Gastrocnemius medialis (tissue), 4 donors: ENCODE results near the gene HLA-F. TPM values are rescaled to one million over a fixed set of nuclear protein-coding genes. Genes with fewer than 3 reads are reported as not detected.

Experiments used
- ATAC-seq, 2 donors: fragments of 150-250 bp; one replicate each; pipeline ENCODE4 v1.9.1; 2016
- DNase-seq, 2 donors: peaks; one replicate each; pipeline ENCODE4 v3.0.0-alpha.2; 2019
- H3K27ac ChIP-seq, 4 donors: fragments of 200-600 bp; sonication (generic); 1 replicate in 1 of 4; 2 replicates in 3 of 4; pipeline ENCODE4 v1.5.1; 2016 to 2018; ENCODE audit warnings: mild to moderate bottlenecking in 2 of 4, moderate library complexity in 1 of 4
- H3K27me3 ChIP-seq, 3 donors: fragments of 200-600 bp; sonication (generic) in 2 of 3; 1 replicate in 1 of 3; 2 replicates in 2 of 3; pipeline versions ENCODE4 v1.5.1 to v1.6.0; 2016 to 2019; ENCODE audit warnings: mild to moderate bottlenecking in 1 of 3, moderate library complexity in 1 of 3
- H3K36me3 ChIP-seq, 2 donors: fragments of 200-600 bp; sonication (generic) in 1 of 2; one replicate each; pipeline ENCODE4 v1.5.1; 2017 to 2018
- H3K4me1 ChIP-seq, 2 donors: fragments of 200-600 bp; sonication (generic) in 1 of 2; one replicate each; pipeline ENCODE4 v1.5.1; 2016 to 2017; ENCODE audit warnings: mild to moderate bottlenecking in 2 of 2
- H3K4me3 ChIP-seq, 4 donors: fragments of 200-600 bp; sonication (generic) in 3 of 4; 1 replicate in 1 of 4; 2 replicates in 3 of 4; pipeline ENCODE4 v1.5.1; 2016 to 2019; ENCODE audit warnings: mild to moderate bottlenecking in 2 of 4
- H3K9me3 ChIP-seq, 3 donors: fragments of 200-600 bp; sonication (generic) in 2 of 3; 1 replicate in 1 of 3; 2 replicates in 2 of 3; pipeline ENCODE4 v1.5.1; 2016 to 2019
- POLR2A ChIP-seq, 2 donors: fragments of 450-650 bp; IDR thresholded peaks; one replicate each; pipeline ENCODE4 v1.6.1; 2017; ENCODE audit warnings: antibody characterized with exemption in 2 of 2, mild to moderate bottlenecking in 2 of 2, moderate library complexity in 2 of 2
- in situ Hi-C, 4 donors: fragments of 200-750 bp; cut with MboI; loops; one replicate each; pipeline versions ENCODE4 v1.15.0 to v1.8.0; 2017; ENCODE audit warnings: low sequenced_read_pairs in 4 of 4
- intact Hi-C: fragments of 100-400 bp; cut with DNase I; formaldehyde crosslinking; loops from one replicate; pipeline ENCODE4 v1.15.1; 2023; ENCODE audit warnings: low total_unique reads
- total RNA-seq, 4 donors: library from RNA; depleted of rRNA; stranded (reverse); fragments of >200 nt; gene quantifications; one replicate each; pipeline versions ENCODE4 v1.1.0 to v1.2.3, GENCODE V29; 2016
- TF ChIP-seq, protein P1 (sequence below), 5 experiments: fragments of 450-650 bp in 3 of 5; fragments of 200-600 bp in 2 of 5; sonication (generic) in 2 of 5; IDR thresholded peaks in 4 of 5; conservative IDR thresholded peaks in 1 of 5; 1 replicate in 4 of 5; 2 replicates in 1 of 5; pipeline ENCODE4 v1.5.1; 2016 to 2019; ENCODE audit warnings: antibody characterized with exemption in 5 of 5, mild to moderate bottlenecking in 3 of 5, moderate library complexity in 3 of 5

HLA-F gene
- 10 to 100 TPM in 3 of 4 donors, 1 to 10 TPM in 1; 9.6 to 22.1 (median 13.0) TPM for total RNA-seq

DNA sequence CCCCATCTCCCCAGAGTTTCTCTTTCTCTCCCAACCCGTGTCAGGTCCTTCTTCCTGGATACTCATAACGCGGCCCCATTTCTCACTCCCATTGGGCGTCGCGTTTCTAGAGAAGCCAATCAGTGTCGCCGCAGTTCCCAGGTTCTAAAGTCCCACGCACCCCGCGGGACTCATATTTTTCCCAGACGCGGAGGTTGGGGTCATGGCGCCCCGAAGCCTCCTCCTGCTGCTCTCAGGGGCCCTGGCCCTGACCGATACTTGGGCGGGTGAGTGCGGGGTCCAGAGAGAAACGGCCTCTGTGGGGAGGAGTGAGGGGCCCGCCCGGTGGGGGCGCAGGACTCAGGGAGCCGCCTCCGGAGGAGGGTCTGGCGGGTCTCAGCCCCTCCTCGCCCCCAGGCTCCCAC, at the start of gene HLA-F:
Gene HLA-F, plus strand, starts transcription at position 173 of the 404 bp plus-strand sequence. Its CDS starts 30 bp downstream, at position 203.
- Histone ChIP-seq H3K27me3 (peaks cover 0 to 16% (median 9%) of the 10 kb centered on the region in 3 donors), H3K4me3 (peak within 1 kb of the TSS; percentile 69 to 79 (median 72)), H3K36me3 (no peaks in the 10 kb centered on the region), H3K9me3 (no peaks in the 10 kb centered on the region), H3K27ac (peak within 1 kb of the TSS; percentile 79 to 90 (median 85)), H3K4me1 (no peaks in the 10 kb centered on the region)
- DNase-seq = peak; percentile 79 to 80
- TF ChIP-seq, protein P1, sequence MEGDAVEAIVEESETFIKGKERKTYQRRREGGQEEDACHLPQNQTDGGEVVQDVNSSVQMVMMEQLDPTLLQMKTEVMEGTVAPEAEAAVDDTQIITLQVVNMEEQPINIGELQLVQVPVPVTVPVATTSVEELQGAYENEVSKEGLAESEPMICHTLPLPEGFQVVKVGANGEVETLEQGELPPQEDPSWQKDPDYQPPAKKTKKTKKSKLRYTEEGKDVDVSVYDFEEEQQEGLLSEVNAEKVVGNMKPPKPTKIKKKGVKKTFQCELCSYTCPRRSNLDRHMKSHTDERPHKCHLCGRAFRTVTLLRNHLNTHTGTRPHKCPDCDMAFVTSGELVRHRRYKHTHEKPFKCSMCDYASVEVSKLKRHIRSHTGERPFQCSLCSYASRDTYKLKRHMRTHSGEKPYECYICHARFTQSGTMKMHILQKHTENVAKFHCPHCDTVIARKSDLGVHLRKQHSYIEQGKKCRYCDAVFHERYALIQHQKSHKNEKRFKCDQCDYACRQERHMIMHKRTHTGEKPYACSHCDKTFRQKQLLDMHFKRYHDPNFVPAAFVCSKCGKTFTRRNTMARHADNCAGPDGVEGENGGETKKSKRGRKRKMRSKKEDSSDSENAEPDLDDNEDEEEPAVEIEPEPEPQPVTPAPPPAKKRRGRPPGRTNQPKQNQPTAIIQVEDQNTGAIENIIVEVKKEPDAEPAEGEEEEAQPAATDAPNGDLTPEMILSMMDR (IDR thresholded peaks at IDR 0.05 in 4 of 5, conservative IDR thresholded peaks at IDR 0.05 in 1 of 5) = no peak
- TF ChIP-seq POLR2A (IDR thresholded peaks at IDR 0.05) = peak; percentile 60 to 73
- in situ Hi-C loops = no loop called here
- peak; percentile 100 for ATAC-seq
- intact Hi-C loops = no loop called here

DNA sequence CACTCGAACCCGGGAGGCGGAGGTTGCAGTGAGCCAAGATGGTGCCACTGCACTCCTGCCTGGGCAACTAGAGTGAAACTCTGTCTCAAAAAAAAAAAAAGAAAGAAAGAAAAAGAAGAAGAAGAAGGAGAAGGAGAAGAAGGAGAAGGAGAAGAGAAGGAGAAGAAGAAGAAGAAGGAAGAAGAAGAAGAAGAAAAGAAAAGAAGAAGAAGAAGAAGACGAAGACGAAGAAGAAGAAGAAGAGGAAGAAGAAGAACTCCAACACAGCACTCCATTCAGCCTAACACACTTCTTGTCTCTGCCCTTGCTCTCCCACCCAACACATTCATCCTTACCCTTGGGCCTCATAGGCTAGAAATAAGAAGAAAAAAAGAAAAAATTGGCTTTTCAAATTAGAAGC, 49.2 kb upstream of the HLA-F start:
- intact Hi-C loops = no loop called here
- DNase-seq = no peak
- no peak overlapping the region for H3K27ac ChIP-seq
- H3K9me3 ChIP-seq = no peaks in the 10 kb centered on the region
- H3K4me1 ChIP-seq = no peaks in the 10 kb centered on the region
- no peak for ATAC-seq
- H3K27me3 ChIP-seq = peaks cover 0 to 11% (median 0%) of the 10 kb centered on the region in 3 donors
- no peak overlapping the region for H3K4me3 ChIP-seq
- in situ Hi-C loops = no loop called here
- TF ChIP-seq, protein P1 (IDR thresholded peaks at IDR 0.05 in 4 of 5, conservative IDR thresholded peaks at IDR 0.05 in 1 of 5) = no peak
- TF ChIP-seq POLR2A (IDR thresholded peaks at IDR 0.05) = no peak
- H3K36me3 ChIP-seq = no peaks in the 10 kb centered on the region

DNA sequence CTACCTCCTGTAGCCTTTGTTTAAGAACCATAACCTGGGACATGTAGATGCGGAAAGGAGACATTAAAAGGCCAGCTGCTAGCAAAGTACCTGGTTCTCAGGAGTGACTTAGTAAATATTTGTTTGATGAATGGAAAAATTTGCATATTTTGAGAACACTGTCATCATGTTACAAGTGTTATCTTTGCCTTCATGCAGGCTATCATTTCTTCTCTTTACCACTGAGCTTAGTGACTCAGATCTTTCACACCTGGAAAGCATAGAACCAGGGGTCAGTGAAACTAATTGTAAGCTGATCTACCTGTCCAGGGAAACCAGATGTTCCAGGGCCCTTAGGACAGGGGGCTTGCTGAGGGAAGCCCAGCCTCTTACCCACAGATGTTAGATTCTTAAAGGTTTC, 47.7 kb upstream of the HLA-F start:
- no peaks in the 10 kb centered on the region for H3K36me3 ChIP-seq
- H3K27ac ChIP-seq = no peak overlapping the region
- H3K27me3 ChIP-seq = peaks cover 0 to 7% (median 0%) of the 10 kb centered on the region in 3 donors
- ATAC-seq (no peak), DNase-seq (no peak)
- no peak overlapping the region for H3K4me3 ChIP-seq
- no peaks in the 10 kb centered on the region for H3K4me1 ChIP-seq
- TF ChIP-seq, protein P1 (IDR thresholded peaks at IDR 0.05 in 4 of 5, conservative IDR thresholded peaks at IDR 0.05 in 1 of 5) = no peak
- no peak for TF ChIP-seq POLR2A (IDR thresholded peaks at IDR 0.05)
- intact Hi-C loops (no loop called here), in situ Hi-C loops (no loop called here)
- no peaks in the 10 kb centered on the region for H3K9me3 ChIP-seq

DNA sequence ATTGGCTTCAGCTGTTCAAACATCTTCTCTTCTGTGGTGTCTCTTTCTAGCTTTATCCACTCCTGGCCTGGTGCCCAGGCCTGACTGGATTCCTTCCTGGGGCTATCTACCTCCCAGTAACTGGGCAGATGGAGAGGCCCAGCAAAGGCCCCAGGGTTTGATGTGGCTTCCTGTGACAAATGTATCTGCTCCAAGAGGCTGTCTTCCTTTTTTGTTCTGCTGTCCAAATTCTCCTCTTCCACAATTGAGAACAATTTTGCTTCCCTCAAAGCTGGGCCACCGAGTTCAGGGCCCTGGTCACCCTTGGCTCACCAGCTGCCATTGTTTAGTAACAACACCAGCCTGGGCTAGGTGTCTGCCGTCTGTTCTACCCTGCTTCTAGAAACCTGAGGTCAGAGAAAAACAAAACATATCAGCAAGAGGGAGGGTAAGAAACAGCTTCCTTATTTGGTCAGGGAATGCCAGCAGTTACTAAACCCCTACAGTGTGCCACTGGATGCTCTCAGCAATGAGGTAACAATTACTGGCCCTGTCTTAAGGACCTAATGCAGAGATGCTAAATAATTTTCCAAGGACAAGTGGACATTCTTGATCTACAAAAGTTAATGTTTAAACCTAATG, 46.1 kb upstream of the HLA-F start:
- intact Hi-C loops = no loop called here
- H3K27ac ChIP-seq = no peak overlapping the region
- H3K36me3 ChIP-seq = no peaks in the 10 kb centered on the region
- DNase-seq (no peak), ATAC-seq (no peak)
- in situ Hi-C loops = no loop called here
- H3K4me3 ChIP-seq = no peak overlapping the region
- TF ChIP-seq, protein P1 (IDR thresholded peaks at IDR 0.05 in 4 of 5, conservative IDR thresholded peaks at IDR 0.05 in 1 of 5) = no peak
- no peak for TF ChIP-seq POLR2A (IDR thresholded peaks at IDR 0.05)
- H3K27me3 ChIP-seq = peaks cover 0 to 5% (median 0%) of the 10 kb centered on the region in 3 donors
- no peaks in the 10 kb centered on the region for H3K9me3 ChIP-seq
- no peaks in the 10 kb centered on the region for H3K4me1 ChIP-seq
